ENCODE results near the gene TNRC6B. TPM values are rescaled to one million over a fixed set of nuclear protein-coding genes. Genes with fewer than 3 reads are reported as not detected.
A peak's percentile ranks its signal among the peaks of the same experiment; 100 is the strongest.

TNRC6B gene
- total RNA-seq, 1 experiment from 2014 or later = 44.6 TPM

DNA sequence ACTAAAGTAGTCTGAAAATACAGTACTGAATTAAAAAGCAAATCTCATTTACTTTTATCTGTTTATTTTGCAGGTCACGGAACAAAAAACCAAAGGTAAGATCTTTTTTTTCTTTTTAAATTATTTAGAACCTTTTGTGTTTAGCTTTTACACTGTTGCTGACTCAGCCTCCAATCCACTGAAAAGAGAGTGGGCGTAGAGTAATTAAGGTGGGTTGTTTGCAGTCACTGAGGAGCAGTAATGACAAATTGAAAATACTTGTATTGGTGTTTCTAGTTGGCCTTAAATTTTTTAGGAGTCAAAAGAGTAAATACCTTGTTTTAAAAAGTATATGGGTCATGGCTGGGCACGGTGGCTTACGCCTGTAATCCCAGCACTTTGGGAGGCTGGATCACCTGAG is 73.4 kb downstream of the TNRC6B start:
- TF ChIP-seq, protein P1, sequence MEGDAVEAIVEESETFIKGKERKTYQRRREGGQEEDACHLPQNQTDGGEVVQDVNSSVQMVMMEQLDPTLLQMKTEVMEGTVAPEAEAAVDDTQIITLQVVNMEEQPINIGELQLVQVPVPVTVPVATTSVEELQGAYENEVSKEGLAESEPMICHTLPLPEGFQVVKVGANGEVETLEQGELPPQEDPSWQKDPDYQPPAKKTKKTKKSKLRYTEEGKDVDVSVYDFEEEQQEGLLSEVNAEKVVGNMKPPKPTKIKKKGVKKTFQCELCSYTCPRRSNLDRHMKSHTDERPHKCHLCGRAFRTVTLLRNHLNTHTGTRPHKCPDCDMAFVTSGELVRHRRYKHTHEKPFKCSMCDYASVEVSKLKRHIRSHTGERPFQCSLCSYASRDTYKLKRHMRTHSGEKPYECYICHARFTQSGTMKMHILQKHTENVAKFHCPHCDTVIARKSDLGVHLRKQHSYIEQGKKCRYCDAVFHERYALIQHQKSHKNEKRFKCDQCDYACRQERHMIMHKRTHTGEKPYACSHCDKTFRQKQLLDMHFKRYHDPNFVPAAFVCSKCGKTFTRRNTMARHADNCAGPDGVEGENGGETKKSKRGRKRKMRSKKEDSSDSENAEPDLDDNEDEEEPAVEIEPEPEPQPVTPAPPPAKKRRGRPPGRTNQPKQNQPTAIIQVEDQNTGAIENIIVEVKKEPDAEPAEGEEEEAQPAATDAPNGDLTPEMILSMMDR (IDR thresholded peaks at IDR 0.05; ENCODE audit: unreplicated experiment) = no peak
- H3K4me3 Mint-ChIP-seq (ENCODE audit: low read depth, unreplicated experiment) = no peak overlapping the region
- CTCF ChIA-PET = interaction anchor here (0.7 kb wide), 3 partner anchors 21 to 918 kb away, joined by 3 to 4 read pairs (median 4); no protein-coding TSS in a partner anchor
- peaks cover 5% of the 10 kb centered on the region for H3K36me3 Mint-ChIP-seq (ENCODE audit: insufficient read depth, unreplicated experiment)
- no peak for DNase-seq
- H3K27ac Mint-ChIP-seq (ENCODE audit: unreplicated experiment) = no peak overlapping the region
- intact Hi-C loops (cut with micrococcal nuclease; ENCODE audit: unreplicated experiment) = no loop called here
- peaks cover 5% of the 10 kb centered on the region for H3K4me1 Mint-ChIP-seq (ENCODE audit: low read depth, unreplicated experiment)
- H3K9me3 Mint-ChIP-seq (ENCODE audit: low read depth, unreplicated experiment) = no peaks in the 10 kb centered on the region
- no TSS peak for BruUV-seq (replicated peaks)
- no peaks in the 10 kb centered on the region for H3K27me3 Mint-ChIP-seq (ENCODE audit: unreplicated experiment)

DNA sequence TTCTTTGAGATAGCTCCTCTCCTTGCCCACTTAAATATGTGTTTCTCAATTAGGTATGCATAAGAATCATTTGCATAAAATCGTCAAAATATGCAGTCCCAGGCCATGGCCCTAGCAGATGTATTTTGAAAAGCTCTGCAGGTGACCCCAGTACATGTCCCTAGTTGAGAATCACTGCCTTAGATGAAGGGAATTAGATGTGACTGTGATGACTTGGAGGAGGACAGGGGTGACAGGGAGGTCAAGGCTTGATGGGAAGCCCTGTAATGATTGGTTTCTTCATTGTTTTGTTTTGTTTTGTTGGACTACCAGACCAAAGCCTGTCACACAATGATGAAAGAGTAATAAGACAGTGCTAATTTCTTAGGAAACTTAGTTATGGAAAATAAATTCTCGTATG is 74.4 kb downstream of the TNRC6B start:
- H3K27me3 Mint-ChIP-seq (ENCODE audit: unreplicated experiment) = no peaks in the 10 kb centered on the region
- H3K27ac Mint-ChIP-seq (ENCODE audit: unreplicated experiment) = no peak overlapping the region
- no peak overlapping the region for H3K4me3 Mint-ChIP-seq (ENCODE audit: low read depth, unreplicated experiment)
- DNase-seq = no peak
- H3K9me3 Mint-ChIP-seq (ENCODE audit: low read depth, unreplicated experiment) = no peaks in the 10 kb centered on the region
- intact Hi-C loops (cut with micrococcal nuclease; ENCODE audit: unreplicated experiment) = no loop called here
- H3K4me1 Mint-ChIP-seq (ENCODE audit: low read depth, unreplicated experiment) = peaks cover 13% of the 10 kb centered on the region
- peaks cover 5% of the 10 kb centered on the region for H3K36me3 Mint-ChIP-seq (ENCODE audit: insufficient read depth, unreplicated experiment)
- CTCF ChIA-PET = interaction anchor here (0.6 kb wide), 1 partner anchor 144 kb away, joined by 4 read pairs; no protein-coding TSS in a partner anchor
- TF ChIP-seq, protein P1 (IDR thresholded peaks at IDR 0.05; ENCODE audit: unreplicated experiment) = no peak
- TSS peak; percentile 12 for BruUV-seq (replicated peaks)

DNA sequence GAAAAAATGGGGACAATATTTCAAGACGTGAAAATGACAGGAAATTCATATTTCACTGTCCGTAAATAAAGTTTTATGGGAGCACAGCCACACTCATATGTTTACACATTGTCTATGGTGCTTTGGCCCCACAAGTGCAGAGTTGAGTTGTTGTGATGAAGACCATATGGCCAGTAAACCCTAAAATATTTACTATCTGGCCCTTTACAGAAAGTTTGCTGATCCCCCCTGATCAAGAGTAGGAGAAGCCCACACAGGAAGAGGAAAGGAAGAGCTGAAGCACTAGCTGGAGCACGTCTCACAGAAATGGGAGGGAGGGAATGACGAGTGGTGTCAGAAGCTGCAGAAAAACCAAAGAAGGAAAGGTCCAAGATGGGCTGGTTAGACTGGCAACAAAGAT is 78.8 kb downstream of the TNRC6B start:
- intact Hi-C loops (cut with micrococcal nuclease; ENCODE audit: unreplicated experiment) = no loop called here
- no peak for DNase-seq
- CTCF ChIA-PET = interaction anchor here (0.6 kb wide), 1 partner anchor 695 kb away, joined by 3 read pairs; the partner anchor contains the start of gene RBX1
- H3K4me3 Mint-ChIP-seq (ENCODE audit: low read depth, unreplicated experiment) = no peak overlapping the region
- H3K9me3 Mint-ChIP-seq (ENCODE audit: low read depth, unreplicated experiment) = no peaks in the 10 kb centered on the region
- peaks cover 5% of the 10 kb centered on the region for H3K36me3 Mint-ChIP-seq (ENCODE audit: insufficient read depth, unreplicated experiment)
- peaks cover 22% of the 10 kb centered on the region for H3K4me1 Mint-ChIP-seq (ENCODE audit: low read depth, unreplicated experiment)
- no peaks in the 10 kb centered on the region for H3K27me3 Mint-ChIP-seq (ENCODE audit: unreplicated experiment)
- no peak overlapping the region for H3K27ac Mint-ChIP-seq (ENCODE audit: unreplicated experiment)
- BruUV-seq (replicated peaks) = no TSS peak
- TF ChIP-seq, protein P1 (IDR thresholded peaks at IDR 0.05; ENCODE audit: unreplicated experiment) = no peak

DNA sequence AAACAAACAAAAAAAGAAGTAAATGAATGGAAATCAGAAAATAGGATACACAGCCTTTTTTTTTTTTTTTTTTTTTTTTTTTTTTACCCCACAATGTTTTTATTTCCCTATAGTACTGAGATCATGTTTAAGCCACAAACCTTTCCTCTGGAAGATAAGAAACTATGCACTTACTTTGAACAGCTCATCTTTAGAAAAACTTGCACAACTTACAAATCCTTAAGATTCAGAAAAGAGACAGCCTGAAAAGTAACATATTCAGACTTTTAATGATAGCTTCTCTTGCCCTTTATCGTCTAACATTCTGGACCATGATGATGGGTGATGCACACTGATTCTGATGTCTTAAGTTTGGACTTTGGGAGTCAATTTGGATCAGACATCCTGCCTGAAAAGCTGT is 80.3 kb downstream of the TNRC6B start:
- H3K27me3 Mint-ChIP-seq (ENCODE audit: unreplicated experiment) = no peaks in the 10 kb centered on the region
- peak overlapping the region; percentile 34 for H3K27ac Mint-ChIP-seq (ENCODE audit: unreplicated experiment)
- no peaks in the 10 kb centered on the region for H3K36me3 Mint-ChIP-seq (ENCODE audit: insufficient read depth, unreplicated experiment)
- intact Hi-C loops (cut with micrococcal nuclease; ENCODE audit: unreplicated experiment) = no loop called here
- TF ChIP-seq, protein P1 (IDR thresholded peaks at IDR 0.05; ENCODE audit: unreplicated experiment) = no peak
- H3K9me3 Mint-ChIP-seq (ENCODE audit: low read depth, unreplicated experiment) = no peaks in the 10 kb centered on the region
- peaks cover 22% of the 10 kb centered on the region for H3K4me1 Mint-ChIP-seq (ENCODE audit: low read depth, unreplicated experiment)
- no TSS peak for BruUV-seq (replicated peaks)
- H3K4me3 Mint-ChIP-seq (ENCODE audit: low read depth, unreplicated experiment) = no peak overlapping the region
- CTCF ChIA-PET = interaction anchor here (0.6 kb wide), 1 partner anchor 50 kb away, joined by 3 read pairs; no protein-coding TSS in a partner anchor
- DNase-seq = no peak
